K562 (cell line): Measurements from ENCODE around the gene KIAA0040. TPM values are rescaled to one million over a fixed set of nuclear protein-coding genes. Genes with fewer than 3 reads are reported as not detected.

Experiments
- ATAC-seq: fragments of 200-7000 bp; cut with Tn5 transposase; 3 replicates; pipeline ENCODE4 v1.9.1; 2020; ENCODE audit warnings: moderate library complexity
- BruUV-seq: library from RNA; stranded (reverse); fragments of 400-500 nt; replicated peaks from 2 replicates; lab custom pipeline; 2021; lab: Mats Ljungman, UMichigan
- CTCF ChIA-PET: fragments of 300-600 bp; formaldehyde crosslinking; extraction: SDS; loops from one replicate; lab custom pipeline; 2021; ENCODE audit warnings: low intra/inter-chr PET ratio; lab: Yijun Ruan, JAX
- POLR2A ChIA-PET: fragments of 300-600, 350-650 bp; sonication (Branson Sonifier 250); formaldehyde crosslinking; extraction: SDS; loops from one replicate; lab custom pipeline; 2021; ENCODE audit warnings: antibody characterized with exemption, inconsistent platforms; lab: Yijun Ruan, JAX
- DNase-seq, 4 experiments: peaks; one replicate each; pipeline versions ENCODE4 v3.0.0 to v3.0.0-alpha.2; 2011 to 2018; ENCODE audit warnings: low spot score in 3 of 4, mixed read lengths in 3 of 4; ENCODE audit errors: extremely low read depth in 1 of 4
- FAIRE-seq: peaks from 2 replicates; lab custom pipeline; 2011; peaks lifted over from hg19 to GRCh38; lab: Jason Lieb, UNC
- H2AFZ ChIP-seq: 2 replicates; pipeline ENCODE4 v1.6.0; 2011; ENCODE audit warnings: low read depth, low read length, control low read depth, inconsistent platforms
- H3K27ac ChIP-seq: fragments of 200-600 bp; 3 replicates; pipeline ENCODE4 v1.8.0; 2011; ENCODE audit warnings: low read depth, mild to moderate bottlenecking, control low read depth, inconsistent platforms, low read length, moderate library complexity, mixed read lengths; ENCODE audit errors: extremely low read depth
- H3K27me3 ChIP-seq, 2 experiments: fragments of 300-600 bp in 1 of 2; 2 replicates in 1 of 2; 3 replicates in 1 of 2; pipeline versions ENCODE4 v1.6.0 to v1.8.0; 2011; ENCODE audit warnings: inconsistent platforms in 2 of 2, low read length in 2 of 2, mild to moderate bottlenecking in 1 of 2, mixed read lengths in 1 of 2, moderate library complexity in 1 of 2; ENCODE audit not compliant: control insufficient read depth in 2 of 2, insufficient read depth in 2 of 2
- H3K36me3 ChIP-seq: fragments of 300-600 bp; 3 replicates; pipeline ENCODE4 v1.8.0; 2011; ENCODE audit warnings: mild to moderate bottlenecking, low read length, inconsistent platforms; ENCODE audit not compliant: control insufficient read depth, insufficient read depth
- H3K4me1 ChIP-seq, 2 experiments: fragments of 200-600 bp in 1 of 2; replicated peaks in 1 of 2; 2 replicates in 1 of 2; 3 replicates in 1 of 2; pipeline versions ENCODE4 v1.5.1 to v1.8.0; 2011; ENCODE audit warnings: inconsistent platforms in 2 of 2, low read length in 2 of 2, mild to moderate bottlenecking in 1 of 2, mixed read lengths in 1 of 2, moderate library complexity in 1 of 2; ENCODE audit not compliant: control insufficient read depth in 2 of 2, insufficient read depth in 2 of 2
- H3K4me2 ChIP-seq: 2 replicates; pipeline ENCODE4 v1.6.1; 2011; ENCODE audit warnings: low read length, control low read depth, inconsistent platforms, mixed read lengths; ENCODE audit not compliant: insufficient read depth
- H3K4me3 ChIP-seq: fragments of 200-600 bp; sonication (generic), shearing (Covaris generic); 2 replicates; pipeline ENCODE4 v1.5.1; 2016; ENCODE audit warnings: control low read depth, inconsistent platforms
- H3K79me2 ChIP-seq: fragments of 200-600 bp; 3 replicates; pipeline ENCODE4 v1.8.0; 2011; ENCODE audit warnings: low read length, inconsistent platforms; ENCODE audit not compliant: control insufficient read depth, insufficient read depth
- H3K9ac ChIP-seq, 2 experiments: 2 replicates each; pipeline versions ENCODE4 v1.6.0 to v1.6.1; 2011; ENCODE audit warnings: low read depth in 2 of 2, low read length in 2 of 2, control low read depth in 1 of 2, inconsistent platforms in 1 of 2, mild to moderate bottlenecking in 1 of 2, mixed read lengths in 1 of 2; ENCODE audit not compliant: insufficient read depth in 1 of 2
- H3K9me1 ChIP-seq: one replicate; pipeline ENCODE4 v1.6.0; 2011; ENCODE audit warnings: inconsistent platforms, mild to moderate bottlenecking, low read length, moderate library complexity; ENCODE audit not compliant: control insufficient read depth, insufficient read depth
- H3K9me3 ChIP-seq: replicated peaks from 2 replicates; pipeline ENCODE4 v1.5.1; 2011; ENCODE audit warnings: low read depth, low read length, inconsistent platforms; ENCODE audit not compliant: control insufficient read depth, insufficient read depth
- H4K20me1 ChIP-seq: replicated peaks from 2 replicates; pipeline ENCODE4 v1.6.1; 2011; ENCODE audit warnings: low read length, inconsistent platforms, mixed read lengths; ENCODE audit not compliant: control insufficient read depth, insufficient read depth
- ARID3B ChIP-seq: fragments of 250-450 bp; sonication (Bioruptor Pico); IDR thresholded peaks from 2 replicates; pipeline ENCODE4 v1.4.0; 2020; ENCODE audit warnings: borderline replicate concordance
- ARNT ChIP-seq, 2 experiments: fragments of 450-650 bp; IDR thresholded peaks; 2 replicates each; pipeline ENCODE4 v1.6.1; 2016; ENCODE audit warnings: mild to moderate bottlenecking in 1 of 2
- BCL6 ChIP-seq: fragments of 250-450 bp; sonication (Bioruptor Pico); IDR thresholded peaks from 2 replicates; pipeline ENCODE4 v1.4.0; 2020
- C11orf30 ChIP-seq: fragments of 450-650 bp; IDR thresholded peaks from 2 replicates; pipeline ENCODE4 v1.6.1; 2016; ENCODE audit warnings: low read depth, mild to moderate bottlenecking
- ILF3 ChIP-seq: fragments of 450-650 bp; IDR thresholded peaks from 2 replicates; pipeline ENCODE4 v1.6.1; 2018; ENCODE audit warnings: antibody characterized with exemption, mild to moderate bottlenecking, moderate library complexity, borderline replicate concordance
- KLF1 ChIP-seq: fragments of 450-650 bp; IDR thresholded peaks from 2 replicates; pipeline ENCODE4 v1.6.1; 2016; ENCODE audit warnings: missing genetic modification characterization, missing compliant biosample characterization
- MEIS2 ChIP-seq: fragments of 450-650 bp; IDR thresholded peaks from 2 replicates; pipeline ENCODE4 v1.6.1; 2014; ENCODE audit warnings: mild to moderate bottlenecking; ENCODE audit not compliant: partially characterized antibody
- NFRKB ChIP-seq: fragments of 450-650 bp; IDR thresholded peaks from 2 replicates; pipeline ENCODE4 v1.6.1; 2016; ENCODE audit warnings: low read depth
- PURB ChIP-seq: sonication (generic); formaldehyde crosslinking; IDR thresholded peaks from 2 replicates; pipeline ENCODE4 v1.9.0; 2021; ENCODE audit warnings: low read depth, mild to moderate bottlenecking, missing genetic modification reagents
- SP2 ChIP-seq: IDR thresholded peaks from 2 replicates; pipeline ENCODE4 v1.6.1; 2011; ENCODE audit warnings: mild to moderate bottlenecking, low read depth, low read length, moderate library complexity; ENCODE audit not compliant: poor library complexity, severe bottlenecking; ENCODE audit errors: extremely low read depth
- STAT5A ChIP-seq: IDR thresholded peaks from 2 replicates; pipeline ENCODE4 v1.6.1; 2012; ENCODE audit warnings: low read length, inconsistent platforms, borderline replicate concordance
- TARDBP ChIP-seq: fragments of 450-650 bp; IDR thresholded peaks from 2 replicates; pipeline ENCODE4 v1.6.1; 2016
- TBL1XR1 ChIP-seq, 2 experiments: IDR thresholded peaks; 2 replicates each; pipeline ENCODE4 v1.6.1; 2012; ENCODE audit warnings: improper control_type of control experiment in 2 of 2, low read length in 2 of 2, mild to moderate bottlenecking in 1 of 2
- TCF3 ChIP-seq: sonication (generic); formaldehyde crosslinking; IDR thresholded peaks from 2 replicates; pipeline ENCODE4 v1.4.0; 2020; ENCODE audit warnings: mild to moderate bottlenecking, missing genetic modification reagents
- TFAP4 ChIP-seq: sonication (generic); formaldehyde crosslinking; IDR thresholded peaks from 2 replicates; pipeline ENCODE4 v1.8.0; 2022; ENCODE audit warnings: missing genetic modification reagents, mild to moderate bottlenecking, moderate library complexity, borderline replicate concordance
- U2AF1 ChIP-seq: fragments of 200-400 bp; formaldehyde crosslinking; optimal IDR thresholded peaks from 2 replicates; pipeline ENCODE3; 2017; ENCODE audit warnings: mild to moderate bottlenecking, low read depth, low read length, moderate library complexity
- ZNF316 ChIP-seq: fragments of 450-650 bp; IDR thresholded peaks from 2 replicates; pipeline ENCODE4 v1.6.1; 2016
- WGBS: fragments of 100-300 bp; shearing (Covaris generic); methylation state at CpG from one replicate; pipeline ENCODE4 v1.1.6; 2016; ENCODE audit warnings: low coverage, mixed read lengths; ENCODE audit not compliant: insufficient coverage; ENCODE audit errors: missing lambda C conversion rate; 5-methylcytosine and 5-hydroxymethylcytosine counted together
- in situ Hi-C: fragments of 300-500 bp; cut with MboI; formaldehyde crosslinking; loops from 4 replicates; pipeline ENCODE4 v1.15.0; 2018; ENCODE audit warnings: inconsistent platforms, mixed read lengths
- intact Hi-C: fragments of 100-400 bp; cut with micrococcal nuclease; formaldehyde crosslinking; loops from 2 replicates; pipeline ENCODE4 v1.14.2; 2022
- polyA plus RNA-seq, 8 experiments: library from polyadenylated mRNA; depleted of rRNA in 4 of 8; stranded (reverse) in 5 of 8; unstranded in 3 of 8; fragments of >200 nt; fragmentation: Nextera tagmentation in 2 of 8; fragmentation: Illumina TruSeq in 1 of 8; extraction: Ambion mirVana in 2 of 8; extraction: Trizol in 1 of 8; gene quantifications; 2 replicates each; pipeline versions ENCODE4 v1.2.1 to v1.2.3, GENCODE V29; 2011 to 2014; ENCODE audit warnings: inconsistent platforms in 1 of 8, missing spikeins in 1 of 8
- total RNA-seq, 7 experiments: library from RNA; depleted of rRNA in 6 of 7; stranded (reverse); fragments of >200 nt in 6 of 7; fragmentation: Illumina TruSeq in 2 of 7; extraction: Trizol in 2 of 7; gene quantifications; 2 replicates each; pipeline versions ENCODE4 v1.2.1 to v1.2.3, GENCODE V29; 2011 to 2021; ENCODE audit warnings: low replicate concordance in 1 of 7

Gene KIAA0040
- total and polyA plus RNA-seq, 9 of the 15 experiments (the other 6 are each of a cell fraction or from before 2014, with no cell fraction given), result 3.4 to 13.6 (median 7.1) TPM

GRCh38 chr1:175186433-175187160 is 6.0 kb downstream of the KIAA0040 start:
- POLR2A ChIA-PET, result interaction anchor here (0.6 to 3.5 kb wide), 4 partner anchors 9 to 374 kb away, joined by 3 to 24 read pairs (median 3); no protein-coding TSS in a partner anchor
- H3K36me3 ChIP-seq, result no peaks in the 10 kb centered on the region
- H3K4me2 ChIP-seq, result no peak overlapping the region
- in situ Hi-C loops (no loop called here), intact Hi-C loops (no loop called here)
- peaks cover 17 to 49% of the 10 kb centered on the region in 2 experiments; a peak in 4 of 5 replicates for H3K4me1 ChIP-seq
- H3K9me1 ChIP-seq, result peaks cover 2% of the 10 kb centered on the region
- no peaks in the 10 kb centered on the region for H3K27me3 ChIP-seq
- DNase-seq, result no peak
- BruUV-seq, result no TSS peak
- H3K4me3 ChIP-seq, result no peak overlapping the region
- peaks cover 5% of the 10 kb centered on the region; the same call in 1 of the 3 replicates for H3K79me2 ChIP-seq
- no peak for ATAC-seq
- H3K9me3 ChIP-seq, result no peaks in the 10 kb centered on the region
- no peak for FAIRE-seq
- 60% methylated on average over 2 of the region's 2 CpGs for whole genome bisulfite sequencing
- H3K27ac ChIP-seq, result no peak overlapping the region
- H4K20me1 ChIP-seq, result no peaks in the 10 kb centered on the region; the same call in 1 of the 2 replicates
- no peak for TF ChIP-seq KLF1
- TF ChIP-seq TARDBP, result no peak
- no peak for TF ChIP-seq ILF3
- no peak for TF ChIP-seq TFAP4 (CRISPR knock-in tag)
- TF ChIP-seq TCF3 (CRISPR knock-in tag), result 0 out of 2 replicates have a peak, but pooled peaks have one; percentile 17
- TF ChIP-seq TBL1XR1 (IDR thresholded peaks at IDR 0.05; ENCODE audit: low read length in 2 of 2), result no peak
- TF ChIP-seq MEIS2, result peak; percentile 18
- no peak for TF ChIP-seq ARNT (IDR thresholded peaks at IDR 0.05)
- TF ChIP-seq PURB (CRISPR knock-in tag), result no peak
- no peak for TF ChIP-seq ARID3B (CRISPR knock-in tag)
- no peak for TF ChIP-seq U2AF1
- peak; percentile 27 for TF ChIP-seq ZNF316
- peak; percentile 41; the same call in 1 of the 2 replicates for TF ChIP-seq C11orf30
- no peak for TF ChIP-seq SP2
- no peak for TF ChIP-seq NFRKB
- TF ChIP-seq BCL6, result no peak
- no peak for TF ChIP-seq STAT5A
- TF ChIP-seq, all 486 proteins: peak for 4
- Histone ChIP-seq H3K9ac (no peak overlapping the region), H2AFZ (no peak overlapping the region)
- CTCF ChIA-PET, result no interaction called here
